ENCODE measurements around the gene ZNG1C.
"Not testable (repeated sequence)": the region's sequence is repeated elsewhere in the genome, so short reads cannot be mapped to it uniquely, and the experiment has no call there.

Gene ZNG1C

GRCh38 chr9:68241683-68242082 lies at the start of gene ZNG1C:
Gene ZNG1C, plus strand, starts transcription at chr9:68241983. Its CDS starts 49 bp downstream, at chr9:68242032.
- DNase-seq (ENCODE audit: low spot score) = not testable (repeated sequence)

GRCh38 chr9:68242437-68242836 lies 654 bp downstream of the ZNG1C start:
- DNase-seq (ENCODE audit: low spot score) = not testable (repeated sequence)

- not testable (repeated sequence) for DNase-seq (ENCODE audit: low spot score)
Observed at GRCh38 chr9:68281041-68281440, 39.3 kb downstream of the ZNG1C start.

GRCh38 chr9:68302567-68302966 lies 60.8 kb downstream of the ZNG1C start, which contains the start of gene FOXD4L3:
Gene FOXD4L3, plus strand, starts transcription at chr9:68302867. Its CDS starts 85 bp downstream, at chr9:68302952.
- DNase-seq (ENCODE audit: low spot score) = not testable (repeated sequence)

- not testable (repeated sequence) for DNase-seq (ENCODE audit: low spot score)
Observed at GRCh38 chr9:68303771-68304170, 62.0 kb downstream of the ZNG1C start.

- not testable (repeated sequence) for DNase-seq (ENCODE audit: low spot score)
Observed at GRCh38 chr9:68304212-68304611, 62.4 kb downstream of the ZNG1C start.

GRCh38 chr9:68304777-68305176 lies 63.0 kb downstream of the ZNG1C start:
- not testable (repeated sequence) for DNase-seq (ENCODE audit: low spot score)

- not testable (repeated sequence) for DNase-seq (ENCODE audit: low spot score)
Observed at GRCh38 chr9:68305680-68306285, 64.0 kb downstream of the ZNG1C start.

- not testable (repeated sequence) for DNase-seq (ENCODE audit: low spot score)
Observed at GRCh38 chr9:68306391-68306964, 64.7 kb downstream of the ZNG1C start.

- not testable (repeated sequence) for DNase-seq (ENCODE audit: low spot score)
Observed at GRCh38 chr9:68307127-68307526, 65.3 kb downstream of the ZNG1C start.

GRCh38 chr9:68307654-68308053 lies 65.9 kb downstream of the ZNG1C start:
- not testable (repeated sequence) for DNase-seq (ENCODE audit: low spot score)

GRCh38 chr9:68311208-68311607 lies 69.4 kb downstream of the ZNG1C start:
- not testable (repeated sequence) for DNase-seq (ENCODE audit: low spot score)

- DNase-seq (ENCODE audit: low spot score) = not testable (repeated sequence)
Observed at GRCh38 chr9:68318209-68318608, 76.4 kb downstream of the ZNG1C start.

GRCh38 chr9:68323749-68324148 lies 82.0 kb downstream of the ZNG1C start:
- not testable (repeated sequence) for DNase-seq (ENCODE audit: low spot score)

- DNase-seq (ENCODE audit: low spot score) = not testable (repeated sequence)
Observed at GRCh38 chr9:68324518-68324917, 82.7 kb downstream of the ZNG1C start.

GRCh38 chr9:68329106-68329505 lies 87.3 kb downstream of the ZNG1C start:
- not testable (repeated sequence) for DNase-seq (ENCODE audit: low spot score)

- DNase-seq (ENCODE audit: low spot score) = not testable (repeated sequence)
Observed at GRCh38 chr9:68330531-68331173, 88.9 kb downstream of the ZNG1C start.

GRCh38 chr9:68332122-68332521 lies 90.3 kb downstream of the ZNG1C start:
- not testable (repeated sequence) for DNase-seq (ENCODE audit: low spot score)

GRCh38 chr9:68335935-68336334 lies 94.2 kb downstream of the ZNG1C start:
- not testable (repeated sequence) for DNase-seq (ENCODE audit: low spot score)

- DNase-seq (ENCODE audit: low spot score) = not testable (repeated sequence)
Observed at GRCh38 chr9:68336639-68337339, 95.0 kb downstream of the ZNG1C start.

- DNase-seq (ENCODE audit: low spot score) = not testable (repeated sequence)
Observed at GRCh38 chr9:68338000-68338399, 96.2 kb downstream of the ZNG1C start.

All from kidney tubule cell (primary cell).